H9 (cell line): ENCODE data around the gene TMEM269. TPM values are rescaled to one million over a fixed set of nuclear protein-coding genes. Genes with fewer than 3 reads are reported as not detected.

Experiments used
- DNase-seq: peaks from one replicate; pipeline ENCODE4 v3.0.0-alpha.2; 2017
- H2AFZ ChIP-seq: one replicate; pipeline ENCODE4 v1.6.1; 2013; ENCODE audit warnings: mild to moderate bottlenecking, low read length, control low read depth, moderate library complexity
- H2AK5ac ChIP-seq: 2 replicates; pipeline ENCODE4 v1.6.1; 2013; ENCODE audit warnings: low read length, control low read depth, mixed read lengths; ENCODE audit not compliant: insufficient read length
- H2BK120ac ChIP-seq: one replicate; pipeline ENCODE4 v1.6.1; 2013; ENCODE audit warnings: low read depth, mild to moderate bottlenecking, low read length, control low read depth, inconsistent platforms; ENCODE audit not compliant: poor library complexity, severe bottlenecking
- H2BK12ac ChIP-seq: 2 replicates; pipeline ENCODE4 v1.6.1; 2013; ENCODE audit warnings: low read length, control low read depth, mixed read lengths, low read depth; ENCODE audit not compliant: insufficient read length
- H2BK15ac ChIP-seq: 2 replicates; pipeline ENCODE4 v1.6.1; 2013; ENCODE audit warnings: low read depth, low read length, control low read depth
- H2BK20ac ChIP-seq: one replicate; pipeline ENCODE4 v1.6.1; 2013; ENCODE audit warnings: low read depth, mild to moderate bottlenecking, low read length, control low read depth, inconsistent platforms; ENCODE audit not compliant: poor library complexity, severe bottlenecking
- H2BK5ac ChIP-seq: 2 replicates; pipeline ENCODE4 v1.6.1; 2013; ENCODE audit warnings: low read length, control low read depth, mixed read lengths; ENCODE audit not compliant: insufficient read length
- H3K14ac ChIP-seq: 2 replicates; pipeline ENCODE4 v1.6.1; 2013; ENCODE audit warnings: low read length, control low read depth; ENCODE audit not compliant: insufficient read depth
- H3K18ac ChIP-seq: 2 replicates; pipeline ENCODE4 v1.6.1; 2013; ENCODE audit warnings: low read depth, mild to moderate bottlenecking, mixed read lengths, low read length, control low read depth; ENCODE audit not compliant: insufficient read length
- H3K23ac ChIP-seq: 2 replicates; pipeline ENCODE4 v1.6.1; 2013; ENCODE audit warnings: low read length, control low read depth, mixed read lengths, low read depth; ENCODE audit not compliant: insufficient read length
- H3K23me2 ChIP-seq: 2 replicates; pipeline ENCODE4 v1.6.1; 2013; ENCODE audit warnings: low read depth, mild to moderate bottlenecking, mixed read lengths, low read length, control low read depth; ENCODE audit not compliant: insufficient read length, poor library complexity, severe bottlenecking
- H3K27ac ChIP-seq: 2 replicates; pipeline ENCODE4 v1.5.1; 2013; ENCODE audit warnings: low read length, control low read depth, mixed read lengths, low read depth; ENCODE audit not compliant: insufficient read length
- H3K27me3 ChIP-seq: 2 replicates; pipeline ENCODE4 v1.6.1; 2013; ENCODE audit warnings: low read length, control low read depth, inconsistent platforms; ENCODE audit not compliant: insufficient read depth
- H3K4ac ChIP-seq: 2 replicates; pipeline ENCODE4 v1.6.1; 2013; ENCODE audit warnings: low read depth, mild to moderate bottlenecking, control low read depth, inconsistent platforms, low read length, moderate library complexity
- H3K4me1 ChIP-seq: 2 replicates; pipeline ENCODE4 v1.6.1; 2013; ENCODE audit warnings: low read length, control low read depth, inconsistent platforms; ENCODE audit not compliant: insufficient read depth
- H3K4me2 ChIP-seq: 2 replicates; pipeline ENCODE4 v1.6.1; 2013; ENCODE audit warnings: low read length, control low read depth, mixed read lengths; ENCODE audit not compliant: insufficient read length, insufficient read depth
- H3K56ac ChIP-seq: 2 replicates; pipeline ENCODE4 v1.6.1; 2013; ENCODE audit warnings: low read depth, mild to moderate bottlenecking, mixed read lengths, low read length, control low read depth; ENCODE audit not compliant: insufficient read length
- H3K79me1 ChIP-seq: 2 replicates; pipeline ENCODE4 v1.6.1; 2013; ENCODE audit warnings: low read depth, mild to moderate bottlenecking, moderate library complexity, low read length, control low read depth, inconsistent platforms; ENCODE audit not compliant: insufficient read depth, poor library complexity, severe bottlenecking
- H3K79me2 ChIP-seq: 2 replicates; pipeline ENCODE4 v1.6.1; 2013; ENCODE audit warnings: low read length, control low read depth, inconsistent platforms; ENCODE audit not compliant: insufficient read depth
- H3K9ac ChIP-seq: 2 replicates; pipeline ENCODE4 v1.6.1; 2013; ENCODE audit warnings: low read length, control low read depth, mixed read lengths; ENCODE audit not compliant: insufficient read length; ENCODE audit errors: extremely low read depth
- H3K9me3 ChIP-seq: one replicate; pipeline ENCODE4 v1.6.1; 2013; ENCODE audit warnings: low read depth, low read length, inconsistent platforms; ENCODE audit not compliant: control insufficient read depth
- H3T11ph ChIP-seq: one replicate; pipeline ENCODE4 v1.6.1; 2013; ENCODE audit warnings: mild to moderate bottlenecking, low read length, control low read depth, inconsistent platforms
- H4K20me1 ChIP-seq: one replicate; pipeline ENCODE4 v1.6.1; 2013; ENCODE audit not compliant: control insufficient read depth, insufficient read length, insufficient read depth
- H4K5ac ChIP-seq: 2 replicates; pipeline ENCODE4 v1.6.1; 2013; ENCODE audit warnings: low read depth, mild to moderate bottlenecking, mixed read lengths, low read length, control low read depth; ENCODE audit not compliant: insufficient read length
- H4K8ac ChIP-seq: replicated peaks from 2 replicates; pipeline ENCODE4 v1.6.1; 2013; ENCODE audit warnings: low read length, control low read depth, mixed read lengths, low read depth; ENCODE audit not compliant: insufficient read length
- H4K91ac ChIP-seq: 2 replicates; pipeline ENCODE4 v1.6.1; 2013; ENCODE audit warnings: low read depth, mild to moderate bottlenecking, moderate library complexity, mixed read lengths, low read length, control low read depth; ENCODE audit not compliant: insufficient read length
- H3K27ac Mint-ChIP-seq, 3 experiments: 2 replicates in 2 of 3; 3 replicates in 1 of 3; pipeline ENCODE4 v1.8.0; 2020 to 2021; ENCODE audit warnings: mixed read lengths in 3 of 3, mild to moderate bottlenecking in 1 of 3, moderate library complexity in 1 of 3
- H3K27me3 Mint-ChIP-seq: 2 replicates; pipeline ENCODE4 v1.8.0; 2021; ENCODE audit warnings: low read depth, mild to moderate bottlenecking, moderate library complexity, mixed read lengths
- H3K36me3 Mint-ChIP-seq, 3 experiments: 2 replicates in 2 of 3; 3 replicates in 1 of 3; pipeline ENCODE4 v1.8.0; 2020 to 2021; ENCODE audit warnings: low read depth in 3 of 3, mixed read lengths in 3 of 3; ENCODE audit not compliant: insufficient read depth in 1 of 3
- H3K4me1 Mint-ChIP-seq, 2 experiments: 2 replicates each; pipeline ENCODE4 v1.8.0; 2020; ENCODE audit warnings: mixed read lengths in 2 of 2
- H3K4me3 Mint-ChIP-seq, 2 experiments: 2 replicates in 1 of 2; 3 replicates in 1 of 2; pipeline ENCODE4 v1.8.0; 2020 to 2021; ENCODE audit warnings: mild to moderate bottlenecking in 2 of 2, mixed read lengths in 2 of 2, moderate library complexity in 1 of 2
- H3K9me3 Mint-ChIP-seq, 2 experiments: 2 replicates in 1 of 2; 3 replicates in 1 of 2; pipeline ENCODE4 v1.8.0; 2020; ENCODE audit warnings: mild to moderate bottlenecking in 2 of 2, mixed read lengths in 2 of 2, moderate library complexity in 1 of 2
- CTCF ChIP-seq: fragments of 200-600 bp; sonication (generic); conservative IDR thresholded peaks from 3 replicates; pipeline ENCODE4 v1.8.0; 2021; ENCODE audit warnings: antibody characterized with exemption, mild to moderate bottlenecking
- WGBS: extraction: QIAGEN DNeasy Blood & Tissue Kit; methylation state at CpG from one replicate; pipeline ENCODE4 v1.1.7; 2013; ENCODE audit warnings: missing lambda C conversion rate, low lambda C conversion rate, mixed read lengths; ENCODE audit not compliant: insufficient read length; ENCODE audit errors: extremely low coverage; 5-methylcytosine and 5-hydroxymethylcytosine counted together
- total RNA-seq: library from RNA; stranded (reverse); gene quantifications from 2 replicates; pipeline ENCODE4 v1.2.1, GENCODE V29; 2021

The TMEM269 gene
- total RNA-seq, 1 experiment from 2014 or later = 0.17 TPM

- no peak for DNase-seq
- Histone ChIP-seq H3K56ac (no peak overlapping the region), H3K9me3 (no peaks in the 10 kb centered on the region), H3K23me2 (no peaks in the 10 kb centered on the region), H3K27ac (no peak overlapping the region), H3K9ac (no peak overlapping the region), H3K4ac (no peak overlapping the region), H4K8ac (no peak overlapping the region), H2BK5ac (no peak overlapping the region), H3K79me1 (no peaks in the 10 kb centered on the region), H4K5ac (no peak overlapping the region), H3K18ac (no peak overlapping the region), H2BK15ac (no peak overlapping the region), H3K4me2 (no peak overlapping the region), H3K79me2 (no peaks in the 10 kb centered on the region), H3T11ph (no peak overlapping the region), H2BK20ac (no peak overlapping the region), H3K4me1 (no peaks in the 10 kb centered on the region), H3K14ac (no peak overlapping the region), H2AK5ac (no peak overlapping the region), H2BK120ac (no peak overlapping the region), H2BK12ac (no peak overlapping the region), H2AFZ (no peak overlapping the region), H4K20me1 (no peaks in the 10 kb centered on the region), H4K91ac (no peak overlapping the region), H3K27me3 (no peaks in the 10 kb centered on the region), H3K23ac (no peak overlapping the region)
- WGBS = no CpG with 5 or more reads among the region's 6 CpGs
- Mint-ChIP-seq H3K4me1 (no peaks in the 10 kb centered on the region), H3K36me3 (peaks cover 19 to 68% (median 62%) of the 10 kb centered on the region in 3 experiments), H3K4me3 (no peak overlapping the region), H3K27ac (no peak overlapping the region), H3K27me3 (no peaks in the 10 kb centered on the region), H3K9me3 (no peaks in the 10 kb centered on the region)
- no peak for TF ChIP-seq CTCF
These were observed 8.3 kb upstream of the TMEM269 start for GRCh38 chr1:42776502-42776901.
